GM19328 (cell line): ENCODE results near the gene SMC5.
"Not testable (repeated sequence)": the region's sequence is repeated elsewhere in the genome, so short reads cannot be mapped to it uniquely, and the experiment has no call there.

Experiments
- ATAC-seq: cut with Tn5 transposase; IDR thresholded peaks from one replicate; pipeline ENCODE4 v1.9.1; 2021; ENCODE audit warnings: mild to moderate bottlenecking, moderate library complexity; ENCODE audit not compliant: unreplicated experiment

SMC5 gene

DNA sequence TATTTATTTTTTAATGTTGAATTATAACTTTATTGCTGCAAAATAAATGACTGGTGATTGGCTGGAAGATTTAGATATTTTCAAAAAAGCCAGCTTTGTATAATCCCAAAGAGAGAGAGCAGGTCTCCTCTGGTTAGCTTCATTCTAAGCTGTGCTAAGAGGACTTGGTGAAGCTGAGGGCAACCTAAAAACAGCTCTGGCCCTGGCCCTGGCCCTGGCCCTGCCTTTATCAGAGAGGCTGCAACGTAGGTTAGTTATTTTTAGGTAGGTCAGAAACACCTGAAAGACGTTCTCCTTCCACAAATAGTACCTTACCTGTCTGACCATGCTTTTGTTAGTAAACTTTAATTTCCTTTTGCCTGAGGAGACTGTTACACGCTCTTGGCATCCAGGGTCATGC lies 97.0 kb downstream of the SMC5 start:
- no peak for ATAC-seq

DNA sequence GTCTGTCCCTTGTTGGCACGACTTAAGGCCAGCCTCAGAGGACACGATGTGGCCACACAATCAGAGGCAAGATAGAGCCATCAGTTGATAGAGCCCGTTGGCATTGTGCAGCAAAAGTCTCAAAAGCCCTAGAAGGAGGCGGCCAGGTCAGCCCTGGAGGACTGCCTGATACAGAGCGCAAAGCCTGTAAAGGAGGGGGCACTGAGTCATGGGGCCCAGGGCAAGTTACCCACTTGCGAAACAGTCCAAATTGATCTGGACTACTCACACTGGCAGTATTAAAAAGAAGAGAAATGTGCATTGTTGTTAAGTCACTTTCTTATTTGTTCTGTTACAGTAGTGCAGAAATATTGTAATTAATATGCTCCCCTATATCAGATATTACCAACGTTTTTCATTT lies 104.2 kb downstream of the SMC5 start:
- no peak for ATAC-seq

DNA sequence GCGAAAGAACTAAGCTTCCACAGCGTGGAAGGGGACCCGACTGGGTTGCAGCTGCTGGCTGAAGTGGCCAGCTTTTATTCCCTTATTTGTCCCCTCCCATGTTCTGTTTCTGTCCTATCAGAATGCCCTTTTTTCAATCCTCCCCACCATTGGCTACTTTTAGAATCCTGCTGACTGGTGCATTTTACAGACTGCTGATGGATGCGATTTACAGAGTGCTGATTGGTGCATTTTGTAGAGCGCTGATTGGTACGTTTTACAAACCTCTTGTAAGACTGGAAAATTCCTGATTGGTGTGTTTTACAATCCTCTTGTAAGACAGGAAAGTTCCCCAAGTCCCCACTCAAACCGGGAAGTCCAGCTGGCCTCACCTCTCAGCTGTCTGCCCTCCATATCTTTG lies 105.0 kb downstream of the SMC5 start:
- no peak for ATAC-seq

DNA sequence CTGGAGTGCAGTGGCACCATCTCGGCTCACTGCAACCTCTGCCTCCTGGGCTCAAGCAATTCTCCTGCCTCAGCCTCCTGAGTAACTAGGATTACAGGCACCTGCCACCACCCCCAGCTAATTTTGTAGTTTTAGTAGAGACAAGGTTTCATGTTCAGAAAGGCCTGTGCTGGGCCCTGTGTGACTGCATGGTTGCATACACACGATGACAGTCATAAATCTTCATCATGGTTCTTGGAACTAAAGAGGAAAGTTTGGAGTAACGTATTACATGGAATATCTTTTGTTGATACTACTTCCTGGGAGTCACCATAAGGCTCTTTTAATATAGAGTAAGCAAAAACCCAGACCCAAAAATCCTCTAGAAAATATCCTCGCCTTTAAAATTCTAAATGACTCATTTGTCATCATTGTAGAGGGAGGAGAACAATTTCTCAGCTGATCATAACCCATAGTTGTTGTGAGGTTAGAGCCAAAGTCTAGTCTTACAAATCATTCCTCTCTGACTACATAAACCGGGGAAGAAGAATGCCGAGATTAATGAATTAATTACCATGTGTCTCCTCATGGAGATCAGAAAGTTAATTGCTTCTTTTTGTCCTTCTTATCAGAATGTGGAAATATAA lies 108.6 kb downstream of the SMC5 start:
- ATAC-seq: no peak

DNA sequence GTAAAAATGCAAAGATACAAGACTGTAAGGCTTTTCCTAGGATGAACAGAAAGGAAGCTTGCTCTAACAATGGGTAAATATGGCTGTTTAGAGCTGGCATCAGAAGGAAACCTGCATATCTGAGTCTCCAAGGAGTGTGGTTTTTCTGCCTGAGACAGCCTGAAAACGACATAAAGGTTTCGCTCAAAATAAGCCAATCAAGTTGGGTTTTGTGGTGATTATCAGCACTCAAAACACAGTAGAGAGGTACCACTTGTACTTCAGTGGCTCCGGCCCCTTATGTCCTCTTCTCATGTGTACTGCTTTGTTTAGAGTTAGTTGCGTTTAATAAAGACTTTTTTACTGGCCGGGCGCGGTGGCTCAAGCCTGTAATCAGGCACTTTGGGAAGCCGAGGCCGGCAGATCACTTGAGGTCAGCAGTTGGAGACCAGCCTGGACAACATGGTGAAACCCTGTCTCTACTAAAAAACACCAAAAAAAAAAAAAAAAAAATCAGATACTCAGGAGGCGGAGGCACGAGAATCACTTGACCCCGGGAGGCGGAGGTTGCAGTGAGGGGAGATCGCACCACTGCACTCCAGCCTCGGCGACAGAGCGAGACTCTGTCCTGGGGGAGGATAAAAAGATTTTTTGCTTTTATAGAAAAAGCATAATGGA lies 116.3 kb downstream of the SMC5 start:
- no peak for ATAC-seq

DNA sequence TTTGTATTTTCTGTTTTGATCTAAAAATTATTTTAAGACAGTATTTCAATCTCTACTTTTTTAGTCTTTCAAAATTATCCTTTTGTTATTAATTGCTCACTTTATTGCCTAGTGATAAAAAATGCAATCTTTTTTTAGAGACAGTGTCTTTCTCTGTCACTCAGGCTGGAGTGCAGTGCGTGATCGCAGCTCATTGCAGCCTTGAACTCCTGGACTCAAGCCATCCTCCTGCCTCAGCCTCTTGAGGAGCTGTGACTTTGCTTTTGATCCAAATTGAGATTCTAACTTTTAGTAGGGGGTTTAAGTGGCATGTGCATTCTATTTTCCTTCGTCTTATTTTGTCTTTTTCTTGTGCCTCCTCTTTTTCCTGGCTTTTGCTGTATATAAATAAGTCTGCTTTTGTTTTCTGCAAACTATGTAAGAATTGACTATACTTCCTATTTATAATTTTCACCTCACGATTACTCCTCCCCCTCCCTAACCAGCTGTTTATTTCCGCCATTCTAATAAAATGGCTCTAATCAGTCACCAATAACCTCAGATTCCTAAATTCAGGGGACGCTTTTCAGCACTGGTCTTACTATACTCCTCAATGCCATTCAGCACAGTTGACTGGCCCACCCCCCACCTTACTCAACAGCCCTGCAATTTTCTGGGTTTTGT lies 123.4 kb downstream of the SMC5 start:
- ATAC-seq: no peak

DNA sequence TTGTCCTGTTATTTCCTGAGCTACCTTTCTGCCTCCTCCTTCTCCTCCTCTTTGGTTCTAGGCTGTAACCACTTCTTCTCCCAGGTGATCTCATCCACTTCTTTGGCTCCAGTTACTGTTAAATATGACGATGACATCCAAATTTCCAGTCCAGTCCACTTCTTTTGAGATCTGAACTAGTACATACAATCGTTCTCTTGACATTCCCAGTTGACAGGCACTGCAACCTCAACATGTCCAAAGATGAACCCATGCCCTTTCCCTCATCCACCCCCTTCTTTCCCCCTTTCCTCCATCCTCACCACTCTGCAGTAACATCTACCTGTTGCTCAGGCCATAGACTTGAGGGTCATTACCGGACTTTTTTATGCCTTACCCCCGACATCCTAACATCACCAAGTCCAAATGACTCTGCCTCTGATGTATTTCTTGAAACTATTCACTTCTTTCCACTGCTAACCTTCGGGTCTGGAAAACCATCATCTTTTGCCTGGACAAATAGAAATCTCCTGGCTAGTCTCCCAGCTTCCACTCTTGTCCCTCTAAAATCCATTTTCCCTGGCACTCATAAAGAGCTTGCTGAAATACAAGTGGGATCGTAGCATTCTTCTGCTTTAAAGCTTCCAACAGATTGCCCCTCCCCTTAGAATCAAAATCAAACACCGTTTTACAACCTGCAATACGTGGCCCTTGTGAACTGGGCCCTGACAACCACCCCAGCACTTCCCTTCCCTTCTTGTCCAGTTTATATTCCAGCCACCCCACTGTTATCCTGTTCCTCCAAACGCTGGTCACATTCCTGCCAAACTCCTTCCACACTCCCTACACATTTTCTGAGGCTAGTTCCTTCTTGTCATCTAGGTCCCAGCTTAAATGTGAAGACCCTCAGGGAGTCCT lies 124.2 kb downstream of the SMC5 start:
- ATAC-seq: no peak

DNA sequence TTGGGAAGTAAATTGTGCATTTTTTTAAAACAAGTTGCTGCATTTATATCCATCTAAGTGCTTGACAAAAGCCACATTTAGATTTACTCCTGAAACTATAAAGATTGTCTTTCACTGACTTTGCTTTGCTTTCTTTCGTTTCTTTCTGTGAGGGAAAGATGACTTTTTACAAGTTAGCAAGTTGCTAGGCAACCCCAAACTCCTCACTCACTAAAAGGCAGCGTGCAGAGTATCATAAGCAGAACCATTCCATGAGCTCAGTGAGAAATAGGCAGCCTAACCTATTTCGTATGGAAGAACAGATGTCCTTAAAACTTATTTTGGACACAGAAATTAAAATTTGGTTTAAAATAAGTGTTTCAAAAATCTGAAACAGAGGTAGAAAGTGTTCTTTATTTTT lies 126.6 kb downstream of the SMC5 start:
- no peak for ATAC-seq

DNA sequence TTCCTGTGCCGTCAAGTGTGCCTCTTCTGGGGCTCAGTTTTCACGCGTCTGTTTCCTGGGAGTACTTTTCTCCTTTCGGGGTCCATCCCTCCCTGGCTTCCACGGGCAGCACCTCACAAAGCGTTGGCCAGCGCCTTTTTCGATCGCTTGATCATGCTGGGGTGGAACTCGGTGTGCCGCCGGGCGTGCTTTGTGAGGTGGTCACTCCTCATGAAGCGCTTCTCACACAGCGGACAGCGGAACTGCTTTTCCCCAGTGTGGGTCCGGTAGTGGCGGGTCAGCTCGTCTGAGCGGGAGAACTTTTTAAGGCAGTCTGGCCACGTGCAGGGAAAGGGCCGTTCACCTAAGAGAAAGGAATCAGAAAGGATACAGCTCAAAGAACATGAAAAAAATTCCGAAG lies 128.9 kb downstream of the SMC5 start:
- ATAC-seq: no peak

DNA sequence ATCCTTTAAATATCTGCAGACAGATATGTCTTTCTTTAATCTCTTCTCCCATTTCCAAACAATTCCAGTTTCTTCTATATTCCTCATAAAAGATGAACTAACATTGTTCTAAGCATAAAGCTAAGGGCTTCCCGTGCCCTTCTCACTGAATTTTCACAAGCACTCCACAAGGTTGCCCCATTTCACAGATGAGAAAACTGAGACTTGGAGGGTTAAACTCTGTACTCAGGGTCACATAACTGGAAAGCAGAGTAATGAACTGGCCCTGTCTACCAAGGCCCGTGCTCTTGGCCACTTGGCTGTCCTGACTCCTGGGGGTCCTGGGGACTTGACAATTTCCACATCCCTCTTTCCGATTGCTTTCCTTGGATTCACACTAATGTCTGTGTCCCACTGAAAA lies 130.4 kb downstream of the SMC5 start:
- ATAC-seq: no peak

DNA sequence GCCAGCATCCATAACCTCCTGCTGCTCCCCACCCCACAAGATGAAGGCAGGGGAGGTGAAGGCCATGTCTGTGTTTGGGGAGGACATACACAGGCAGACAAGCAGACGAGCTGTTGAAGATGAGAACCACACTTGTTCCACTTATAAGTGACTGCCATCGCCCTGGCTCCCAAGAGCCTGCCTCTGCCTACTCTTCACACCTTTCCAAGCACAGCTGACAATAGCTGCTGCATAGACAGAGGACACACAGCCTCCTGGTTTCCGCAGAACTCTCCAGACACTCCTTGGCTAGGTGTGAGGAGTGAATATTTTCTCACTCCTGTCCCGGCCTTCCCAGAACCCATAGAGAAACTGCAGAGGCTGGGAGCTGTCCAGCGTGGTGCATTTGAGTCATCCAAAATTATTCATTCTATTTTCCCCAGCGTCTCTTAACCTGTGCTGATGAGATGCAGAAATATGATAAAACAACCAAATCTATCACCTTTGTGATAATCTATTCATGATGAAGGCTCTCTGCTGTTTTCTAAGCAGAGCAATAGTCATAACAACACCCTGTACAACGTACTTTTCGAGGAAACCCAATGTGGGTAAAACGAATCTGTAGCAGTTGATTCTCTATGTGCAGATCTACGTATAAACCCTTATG lies 131.0 kb downstream of the SMC5 start:
- ATAC-seq: no peak

DNA sequence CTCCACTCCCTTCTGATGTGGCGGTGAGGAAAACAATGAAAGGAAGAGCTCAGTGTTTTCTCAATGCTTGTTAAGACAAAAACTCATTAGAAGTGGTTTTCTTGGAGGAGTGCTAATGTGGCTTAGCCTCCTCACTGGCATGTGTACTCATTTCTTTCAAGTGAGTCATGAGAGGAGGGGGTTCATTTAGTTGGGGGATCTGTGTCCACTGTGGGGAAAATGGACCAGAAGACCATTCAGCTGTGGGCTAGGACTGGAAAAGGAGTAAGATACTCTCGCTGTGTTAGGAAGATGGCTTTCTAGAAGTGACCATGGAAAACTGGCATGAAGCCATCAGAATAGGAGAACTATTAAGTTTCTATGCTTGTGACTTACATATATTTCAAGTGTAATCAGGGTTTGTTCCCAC lies 132.2 kb downstream of the SMC5 start:
- no peak for ATAC-seq

DNA sequence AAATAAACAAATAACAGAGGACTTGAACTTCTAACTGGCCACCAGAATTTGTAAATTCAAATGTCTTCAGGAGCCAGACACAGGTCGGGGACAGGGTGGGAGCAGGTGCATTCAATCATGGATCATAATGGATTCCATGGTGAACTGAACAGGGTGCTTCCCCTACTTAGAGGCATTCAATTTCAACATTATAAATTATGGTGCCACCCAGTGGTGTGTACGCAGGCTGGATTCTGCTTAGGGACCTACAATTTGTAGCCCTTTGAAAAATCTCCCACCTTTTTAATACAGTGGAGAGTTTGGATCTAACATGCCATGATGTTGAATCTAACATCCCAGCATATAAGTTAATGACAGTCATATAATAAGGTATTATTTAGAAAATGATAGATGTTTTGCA lies 133.4 kb downstream of the SMC5 start:
- ATAC-seq: no peak

DNA sequence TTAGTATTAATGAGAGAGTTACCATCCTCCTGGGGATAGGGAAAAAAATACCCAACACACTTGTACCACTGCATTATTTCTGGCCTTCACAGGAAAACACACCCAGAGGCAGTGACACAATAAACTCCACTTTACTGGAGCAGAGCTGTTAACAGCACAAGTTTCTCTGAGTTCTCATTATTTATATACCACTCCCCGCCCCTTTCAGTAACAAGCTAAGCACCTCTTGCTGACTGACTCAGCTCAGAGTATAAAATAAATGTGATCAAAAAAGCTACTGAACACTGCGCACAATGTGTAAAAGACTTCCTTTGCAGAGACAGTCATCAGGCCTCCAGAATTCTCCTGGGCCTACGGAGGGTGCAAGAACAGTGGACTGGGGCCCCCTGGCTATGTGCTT lies 134.1 kb downstream of the SMC5 start:
- ATAC-seq: no peak

DNA sequence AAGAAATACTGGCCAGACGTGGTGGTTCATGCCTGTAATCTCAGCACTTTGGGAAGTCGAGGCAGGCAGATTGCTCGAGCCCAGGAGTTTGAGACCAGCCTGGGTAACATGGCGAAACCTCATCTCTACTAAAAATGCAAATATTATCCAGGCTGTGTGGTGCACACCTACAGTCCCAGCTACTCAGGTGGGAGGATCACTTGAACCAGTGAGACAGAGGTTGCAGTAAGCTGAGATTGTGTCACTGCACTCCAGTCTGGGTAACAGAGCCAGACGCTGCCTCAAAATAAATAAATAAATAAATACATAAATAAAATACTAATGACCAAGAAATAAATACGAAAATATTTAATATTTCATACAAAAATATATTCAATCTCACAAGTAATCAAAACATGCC lies 136.9 kb downstream of the SMC5 start:
- no peak for ATAC-seq

DNA sequence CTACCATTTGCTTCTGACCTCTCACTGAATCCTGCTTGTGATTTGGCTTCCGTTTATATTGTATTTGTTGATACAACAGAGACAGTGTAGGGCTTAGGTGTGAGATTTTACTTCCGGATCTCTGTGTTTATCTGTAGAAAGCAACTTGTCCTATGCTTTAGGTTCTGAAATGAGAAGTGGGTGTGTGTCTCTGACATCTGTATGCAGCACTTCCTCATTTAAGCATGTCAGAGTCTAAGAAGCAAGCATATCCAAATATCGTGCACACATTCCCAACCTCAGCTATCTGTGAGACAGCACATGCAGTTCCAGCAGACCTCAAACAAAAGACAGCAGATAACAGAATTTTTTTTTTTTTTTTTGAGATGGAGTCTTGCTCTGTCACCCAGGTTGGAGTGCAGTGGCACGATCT lies 139.4 kb downstream of the SMC5 start:
- ATAC-seq: peak; percentile 99

DNA sequence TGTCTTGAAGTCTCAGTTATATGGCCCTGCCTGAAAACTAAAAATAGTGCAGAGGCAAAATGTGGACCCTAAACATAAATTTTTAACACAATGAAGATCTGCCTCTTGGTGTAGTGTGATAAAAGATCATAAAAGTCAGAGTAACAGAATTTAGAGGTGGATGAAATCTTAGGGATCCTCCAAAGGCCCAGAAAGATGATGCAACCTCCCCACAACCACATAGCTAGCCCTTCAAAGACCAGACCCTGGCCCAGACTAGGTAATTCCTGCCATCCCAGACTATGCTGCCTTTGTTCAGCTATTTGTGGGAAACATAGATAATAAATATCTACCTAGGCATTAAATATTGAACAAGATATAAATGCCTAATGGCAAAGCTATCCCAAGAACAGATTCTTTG lies 140.4 kb downstream of the SMC5 start:
- ATAC-seq: no peak

DNA sequence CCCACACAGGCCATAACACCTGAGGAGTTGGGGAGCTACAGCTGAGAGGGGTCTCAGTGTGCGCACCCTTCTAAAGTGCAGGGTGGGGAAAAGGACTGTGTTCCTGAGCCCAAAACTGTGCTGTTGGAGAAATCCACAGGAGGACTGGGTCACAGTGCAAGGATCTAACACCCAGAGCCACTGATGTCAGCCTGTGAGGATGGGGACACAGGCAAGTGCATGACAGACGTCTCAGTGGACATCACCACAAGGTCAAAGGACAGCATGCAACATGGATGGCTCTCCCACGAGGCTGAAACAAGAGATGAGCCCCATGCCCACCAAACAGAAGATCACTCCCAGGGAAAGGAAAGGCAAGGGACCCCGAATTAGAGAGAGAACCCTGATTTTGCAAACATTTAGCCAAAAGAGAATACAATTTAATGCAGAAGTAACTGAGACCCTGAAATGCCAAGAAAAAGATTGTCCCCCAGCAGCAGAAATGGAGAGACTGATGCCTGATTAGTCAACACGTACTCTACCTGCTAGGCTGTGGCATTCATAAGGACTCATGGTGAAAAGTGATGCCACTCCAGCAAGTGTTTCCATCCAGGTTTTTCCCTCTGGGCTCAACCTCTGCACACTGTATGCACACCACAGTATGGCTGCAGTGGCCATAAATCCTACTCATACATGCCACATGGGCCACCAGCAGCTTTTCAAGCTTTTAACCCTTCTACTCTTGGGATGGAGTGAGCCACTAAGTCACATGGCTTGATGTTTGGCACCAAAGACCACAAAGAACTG lies 141.5 kb downstream of the SMC5 start:
- no peak for ATAC-seq

DNA sequence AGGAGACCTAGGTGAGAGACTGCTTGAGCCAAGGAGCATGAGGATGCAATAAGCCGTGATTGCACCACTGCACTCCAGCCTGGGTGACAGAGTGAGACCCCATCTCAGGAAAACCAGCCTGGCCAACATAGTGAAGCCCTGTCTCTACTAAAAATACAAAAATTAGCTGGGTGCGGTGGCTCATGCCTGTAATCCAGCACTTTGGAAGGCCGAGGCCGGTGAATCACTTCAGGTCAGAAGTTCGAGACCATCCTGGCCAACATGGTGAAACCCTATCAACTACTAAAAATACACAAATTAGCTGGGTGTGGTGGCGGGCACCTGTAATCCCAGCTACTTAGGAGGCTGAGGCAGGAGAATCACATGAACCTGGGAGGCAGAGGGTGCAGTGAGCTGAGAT lies 142.5 kb downstream of the SMC5 start:
- ATAC-seq: not testable (repeated sequence)

DNA sequence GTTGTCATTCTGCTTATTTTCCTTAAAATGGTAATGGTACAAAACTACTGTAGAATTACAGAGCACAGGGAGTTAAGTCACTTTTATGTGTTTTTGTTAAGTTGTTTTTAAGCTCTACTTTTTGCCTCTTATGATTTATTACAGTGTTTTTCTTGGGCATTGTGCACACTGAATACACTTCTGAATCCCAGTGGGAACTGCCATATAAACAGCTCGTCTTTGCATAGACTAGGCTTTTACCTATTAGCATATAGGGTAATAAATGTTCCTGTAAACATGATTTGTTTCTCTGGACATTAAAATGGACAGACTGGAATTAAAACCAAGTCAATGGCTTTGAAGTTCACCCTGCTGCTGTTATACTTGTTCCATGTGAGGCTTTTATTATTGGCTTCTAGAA lies 143.4 kb downstream of the SMC5 start:
- no peak for ATAC-seq
